Stimulated activated CD4-positive, alpha-beta T cell treated with anti-CD3 and anti-CD28 coated beads, Interleukin-1b, Interleukin-23, amount 100 ng/mL, for 24 hours (primary cell): ENCODE measurements around the gene ZNF428.
A peak's percentile ranks its signal among the peaks of the same experiment; 100 is the strongest.
"Not testable (repeated sequence)": the region's sequence is repeated elsewhere in the genome, so short reads cannot be mapped to it uniquely, and the experiment has no call there.

Experiments used
- DNase-seq, 4 experiments: peaks; one replicate each; pipeline ENCODE4 v3.0.0-alpha.2; 2020; ENCODE audit warnings: low read depth in 4 of 4, low spot score in 1 of 4

The ZNF428 gene

GRCh38 chr19:43619262-43620060 is at the start of gene ZNF428:
TSS of gene ZNF428 (minus strand) at chr19:43619629. CDS start at chr19:43614304, 5,325 bp downstream.
- peak; percentile 60 to 84 (median 80) for DNase-seq

- DNase-seq: peak; percentile 91 to 94 (median 92)
Observed at GRCh38 chr19:43668406-43669109, 49.1 kb upstream of the ZNF428 start.

- no peak for DNase-seq
Observed at GRCh38 chr19:43667876-43668405, 48.5 kb upstream of the ZNF428 start.

- no peak for DNase-seq
Observed at GRCh38 chr19:43667126-43667875, 47.9 kb upstream of the ZNF428 start.

- DNase-seq: no peak
Observed at GRCh38 chr19:43664018-43664417, 44.6 kb upstream of the ZNF428 start.

GRCh38 chr19:43662487-43662886 is 43.1 kb upstream of the ZNF428 start:
- no peak for DNase-seq

- DNase-seq: no peak
Observed at GRCh38 chr19:43660971-43661360, 41.5 kb upstream of the ZNF428 start.

- DNase-seq: no peak
Observed at GRCh38 chr19:43660301-43660970, 41.0 kb upstream of the ZNF428 start.

- no peak for DNase-seq
Observed at GRCh38 chr19:43658494-43658893, 39.1 kb upstream of the ZNF428 start.

- DNase-seq: no peak
Observed at GRCh38 chr19:43658001-43658400, 38.6 kb upstream of the ZNF428 start.

- no peak for DNase-seq
Observed at GRCh38 chr19:43656436-43656835, 37.0 kb upstream of the ZNF428 start.

GRCh38 chr19:43652546-43652874 is 33.1 kb upstream of the ZNF428 start:
- DNase-seq: no peak

- no peak for DNase-seq
Observed at GRCh38 chr19:43651758-43652545, 32.5 kb upstream of the ZNF428 start.

GRCh38 chr19:43650276-43650675 is 30.8 kb upstream of the ZNF428 start:
- not testable (repeated sequence) for DNase-seq

GRCh38 chr19:43649514-43649913 is 30.1 kb upstream of the ZNF428 start:
- no peak for DNase-seq

- no peak for DNase-seq
Observed at GRCh38 chr19:43648633-43649032, 29.2 kb upstream of the ZNF428 start.

GRCh38 chr19:43644181-43644580 is 24.8 kb upstream of the ZNF428 start:
- no peak for DNase-seq

GRCh38 chr19:43643326-43643725 is 23.9 kb upstream of the ZNF428 start:
- DNase-seq: no peak

GRCh38 chr19:43642531-43642930 is 23.1 kb upstream of the ZNF428 start:
- no peak for DNase-seq

- no peak for DNase-seq
Observed at GRCh38 chr19:43641333-43641732, 21.9 kb upstream of the ZNF428 start.
